SK-N-SH treated with all-trans-retinoic acid at 6 μM for 48 hours (cell line): ENCODE results near the gene SALL1.

Source experiments
- ATAC-seq: fragments of 200-7000 bp; cut with Tn5 transposase; 3 replicates; pipeline ENCODE4 v1.9.1; 2020; ENCODE audit warnings: mild to moderate bottlenecking, moderate library complexity
- ARNTL ChIP-seq: fragments of 450-650 bp; formaldehyde crosslinking; IDR thresholded peaks from 2 replicates; pipeline ENCODE4 v1.5.0; 2020; ENCODE audit warnings: low read depth, mild to moderate bottlenecking, moderate library complexity, borderline replicate concordance
- ESRRG ChIP-seq: fragments of 250-450 bp; sonication (Bioruptor Pico); IDR thresholded peaks from 2 replicates; pipeline ENCODE4 v1.6.1; 2021; ENCODE audit warnings: mild to moderate bottlenecking
- GLIS3 ChIP-seq: fragments of 250-450 bp; sonication (Bioruptor Pico); IDR thresholded peaks from 2 replicates; pipeline ENCODE4 v1.5.0; 2020; ENCODE audit warnings: mild to moderate bottlenecking, moderate library complexity
- ISL1 ChIP-seq: fragments of 250-450 bp; sonication (Bioruptor Pico); IDR thresholded peaks from 2 replicates; pipeline ENCODE4 v2.1.2; 2022; ENCODE audit warnings: mild to moderate bottlenecking, moderate library complexity
- OSR1 ChIP-seq: fragments of 250-450 bp; sonication (Bioruptor Pico); IDR thresholded peaks from 2 replicates; pipeline ENCODE4 v1.8.0; 2022; ENCODE audit warnings: moderate library complexity, mild to moderate bottlenecking, inconsistent platforms
- PATZ1 ChIP-seq: fragments of 250-450 bp; sonication (Bioruptor Pico); IDR thresholded peaks from 2 replicates; pipeline ENCODE4 v1.8.0; 2020; ENCODE audit warnings: mild to moderate bottlenecking, moderate library complexity, borderline replicate concordance
- RARB ChIP-seq: fragments of 250-450 bp; sonication (Bioruptor Pico); IDR thresholded peaks from 2 replicates; pipeline ENCODE4 v1.8.0; 2021; ENCODE audit warnings: mild to moderate bottlenecking, moderate library complexity
- SNAI2 ChIP-seq: fragments of 250-450 bp; sonication (Bioruptor Pico); IDR thresholded peaks from 2 replicates; pipeline ENCODE4 v1.5.0; 2020; ENCODE audit warnings: mild to moderate bottlenecking, moderate library complexity
- TCF4 ChIP-seq: fragments of 250-450 bp; sonication (Bioruptor Pico); IDR thresholded peaks from 2 replicates; pipeline ENCODE4 v1.8.0; 2021; ENCODE audit warnings: mild to moderate bottlenecking, moderate library complexity, borderline replicate concordance
- TOX ChIP-seq: fragments of 250-450 bp; sonication (Bioruptor Pico); IDR thresholded peaks from 2 replicates; pipeline ENCODE4 v1.8.0; 2021; ENCODE audit warnings: mild to moderate bottlenecking, moderate library complexity, borderline replicate concordance
- ZFP3 ChIP-seq: fragments of 250-450 bp; sonication (Bioruptor Pico); IDR thresholded peaks from 2 replicates; pipeline ENCODE4 v1.5.0; 2020; ENCODE audit warnings: mild to moderate bottlenecking, moderate library complexity
- ZFP30 ChIP-seq: fragments of 450-650 bp; formaldehyde crosslinking; IDR thresholded peaks from 2 replicates; pipeline ENCODE4 v1.5.0; 2022; ENCODE audit warnings: mild to moderate bottlenecking, moderate library complexity
- ZNF565 ChIP-seq: fragments of 450-650 bp; formaldehyde crosslinking; conservative IDR thresholded peaks from 2 replicates; pipeline ENCODE4 v1.5.0; 2020; ENCODE audit warnings: low read depth, mild to moderate bottlenecking, moderate library complexity
- ZNF70 ChIP-seq: fragments of 450-650 bp; formaldehyde crosslinking; IDR thresholded peaks from 2 replicates; pipeline ENCODE4 v1.5.0; 2020; ENCODE audit warnings: mild to moderate bottlenecking, moderate library complexity
- ZNF8 ChIP-seq: fragments of 450-650 bp; formaldehyde crosslinking; IDR thresholded peaks from 2 replicates; pipeline ENCODE4 v1.5.0; 2020; ENCODE audit warnings: mild to moderate bottlenecking, moderate library complexity
- TF ChIP-seq, protein P1 (sequence below): fragments of 250-450 bp; sonication (Bioruptor Pico); IDR thresholded peaks from 2 replicates; pipeline ENCODE4 v1.8.0; 2021; ENCODE audit warnings: low read depth, mild to moderate bottlenecking, moderate library complexity, borderline replicate concordance
- TF ChIP-seq, protein P2 (sequence below): fragments of 250-450 bp; sonication (Bioruptor Pico); IDR thresholded peaks from 2 replicates; pipeline ENCODE4 v1.5.1; 2021; ENCODE audit warnings: mild to moderate bottlenecking, moderate library complexity
- TF ChIP-seq, protein P3 (sequence below): fragments of 250-450 bp; sonication (Bioruptor Pico); IDR thresholded peaks from 2 replicates; pipeline ENCODE4 v1.5.1; 2020; ENCODE audit warnings: low read depth, mild to moderate bottlenecking, moderate library complexity

Gene SALL1

GRCh38 chr16:51166541-51166940 lies 15.5 kb upstream of the SALL1 start:
- TF ChIP-seq, protein P1, sequence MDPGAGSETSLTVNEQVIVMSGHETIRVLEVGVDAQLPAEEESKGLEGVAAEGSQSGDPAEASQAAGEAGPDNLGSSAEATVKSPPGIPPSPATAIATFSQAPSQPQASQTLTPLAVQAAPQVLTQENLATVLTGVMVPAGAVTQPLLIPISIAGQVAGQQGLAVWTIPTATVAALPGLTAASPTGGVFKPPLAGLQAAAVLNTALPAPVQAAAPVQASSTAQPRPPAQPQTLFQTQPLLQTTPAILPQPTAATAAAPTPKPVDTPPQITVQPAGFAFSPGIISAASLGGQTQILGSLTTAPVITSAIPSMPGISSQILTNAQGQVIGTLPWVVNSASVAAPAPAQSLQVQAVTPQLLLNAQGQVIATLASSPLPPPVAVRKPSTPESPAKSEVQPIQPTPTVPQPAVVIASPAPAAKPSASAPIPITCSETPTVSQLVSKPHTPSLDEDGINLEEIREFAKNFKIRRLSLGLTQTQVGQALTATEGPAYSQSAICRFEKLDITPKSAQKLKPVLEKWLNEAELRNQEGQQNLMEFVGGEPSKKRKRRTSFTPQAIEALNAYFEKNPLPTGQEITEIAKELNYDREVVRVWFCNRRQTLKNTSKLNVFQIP = no peak
- TF ChIP-seq, protein P2, sequence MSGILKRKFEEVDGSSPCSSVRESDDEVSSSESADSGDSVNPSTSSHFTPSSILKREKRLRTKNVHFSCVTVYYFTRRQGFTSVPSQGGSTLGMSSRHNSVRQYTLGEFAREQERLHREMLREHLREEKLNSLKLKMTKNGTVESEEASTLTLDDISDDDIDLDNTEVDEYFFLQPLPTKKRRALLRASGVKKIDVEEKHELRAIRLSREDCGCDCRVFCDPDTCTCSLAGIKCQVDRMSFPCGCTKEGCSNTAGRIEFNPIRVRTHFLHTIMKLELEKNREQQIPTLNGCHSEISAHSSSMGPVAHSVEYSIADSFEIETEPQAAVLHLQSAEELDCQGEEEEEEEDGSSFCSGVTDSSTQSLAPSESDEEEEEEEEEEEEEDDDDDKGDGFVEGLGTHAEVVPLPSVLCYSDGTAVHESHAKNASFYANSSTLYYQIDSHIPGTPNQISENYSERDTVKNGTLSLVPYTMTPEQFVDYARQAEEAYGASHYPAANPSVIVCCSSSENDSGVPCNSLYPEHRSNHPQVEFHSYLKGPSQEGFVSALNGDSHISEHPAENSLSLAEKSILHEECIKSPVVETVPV (CRISPR knock-in tag) = no peak
- TF ChIP-seq, protein P3, sequence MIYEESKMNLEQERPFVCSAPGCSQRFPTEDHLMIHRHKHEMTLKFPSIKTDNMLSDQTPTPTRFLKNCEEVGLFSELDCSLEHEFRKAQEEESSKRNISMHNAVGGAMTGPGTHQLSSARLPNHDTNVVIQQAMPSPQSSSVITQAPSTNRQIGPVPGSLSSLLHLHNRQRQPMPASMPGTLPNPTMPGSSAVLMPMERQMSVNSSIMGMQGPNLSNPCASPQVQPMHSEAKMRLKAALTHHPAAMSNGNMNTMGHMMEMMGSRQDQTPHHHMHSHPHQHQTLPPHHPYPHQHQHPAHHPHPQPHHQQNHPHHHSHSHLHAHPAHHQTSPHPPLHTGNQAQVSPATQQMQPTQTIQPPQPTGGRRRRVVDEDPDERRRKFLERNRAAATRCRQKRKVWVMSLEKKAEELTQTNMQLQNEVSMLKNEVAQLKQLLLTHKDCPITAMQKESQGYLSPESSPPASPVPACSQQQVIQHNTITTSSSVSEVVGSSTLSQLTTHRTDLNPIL (CRISPR knock-in tag) = no peak
- TF ChIP-seq GLIS3 (CRISPR knock-in tag) = no peak
- TF ChIP-seq ZNF565 (CRISPR knock-in tag) = no peak
- no peak for TF ChIP-seq ZNF8 (CRISPR knock-in tag)
- no peak for TF ChIP-seq PATZ1 (CRISPR knock-in tag)
- TF ChIP-seq TCF4 (CRISPR knock-in tag) = no peak
- no peak for TF ChIP-seq ESRRG (CRISPR knock-in tag)
- no peak for TF ChIP-seq ZNF70 (CRISPR knock-in tag)
- no peak for TF ChIP-seq OSR1 (CRISPR knock-in tag)
- TF ChIP-seq TOX (CRISPR knock-in tag) = no peak
- no peak for TF ChIP-seq SNAI2
- TF ChIP-seq ISL1 (CRISPR knock-in tag) = no peak
- ATAC-seq = no peak

- TF ChIP-seq SNAI2 (no peak), TCF4 (CRISPR knock-in tag) (no peak), ISL1 (CRISPR knock-in tag) (no peak), ZFP3 (CRISPR knock-in tag) (no peak), ZNF565 (CRISPR knock-in tag) (no peak), ZNF70 (CRISPR knock-in tag) (no peak)
- TF ChIP-seq, protein P3 (CRISPR knock-in tag) = no peak
- no peak for ATAC-seq
Measured at GRCh38 chr16:51166091-51166490, 15.0 kb upstream of the SALL1 start.

DNA sequence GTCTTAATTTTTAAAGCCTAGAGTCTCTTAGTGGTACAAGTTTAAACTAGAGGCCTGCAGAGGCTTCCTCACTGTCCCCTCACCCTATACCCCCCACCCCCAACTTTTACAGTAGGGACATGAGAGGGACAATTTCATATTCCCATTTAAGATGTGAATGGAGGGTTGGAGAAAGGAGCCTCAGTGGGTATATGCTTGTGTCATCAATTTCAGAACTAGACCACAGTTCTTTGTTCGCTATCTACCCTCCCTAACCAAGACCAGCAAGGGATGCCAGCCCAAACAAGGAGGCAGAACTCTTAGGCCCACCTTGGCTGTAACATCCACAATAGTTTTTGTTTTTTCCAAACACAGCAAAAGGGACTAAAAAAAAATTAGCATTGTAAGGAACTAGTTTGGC lies 14.0 kb upstream of the SALL1 start:
- no peak for TF ChIP-seq ZNF565 (CRISPR knock-in tag)
- TF ChIP-seq PATZ1 (CRISPR knock-in tag) = no peak
- TF ChIP-seq, protein P3 (CRISPR knock-in tag) = no peak
- no peak for TF ChIP-seq OSR1 (CRISPR knock-in tag)
- TF ChIP-seq TCF4 (CRISPR knock-in tag) = no peak
- TF ChIP-seq ZFP3 (CRISPR knock-in tag) = no peak
- no peak for TF ChIP-seq ZNF8 (CRISPR knock-in tag)
- ATAC-seq = no peak

GRCh38 chr16:51164574-51164973 lies 13.5 kb upstream of the SALL1 start:
- ATAC-seq = no peak
- no peak for TF ChIP-seq ZNF70 (CRISPR knock-in tag)
- TF ChIP-seq, protein P3 (CRISPR knock-in tag) = no peak
- TF ChIP-seq, protein P2 (CRISPR knock-in tag) = no peak
- TF ChIP-seq ZFP3 (CRISPR knock-in tag) = no peak
- no peak for TF ChIP-seq ARNTL (CRISPR knock-in tag)
- TF ChIP-seq ZFP30 = no peak
- no peak for TF ChIP-seq PATZ1 (CRISPR knock-in tag)
- TF ChIP-seq RARB (CRISPR knock-in tag) = no peak
